PC-9 (cell line): ENCODE data around the gene TP53TG5. TPM values are rescaled to one million over a fixed set of nuclear protein-coding genes. Genes with fewer than 3 reads are reported as not detected.

Experiments used
- BruUV-seq: library from RNA; stranded (reverse); fragments of 400-500 nt; replicated peaks from 2 replicates; lab custom pipeline; 2021; lab: Mats Ljungman, UMichigan
- CTCF ChIA-PET: fragments of 300-600 bp; sonication (Branson Sonifier 250); formaldehyde crosslinking; loops from one replicate; lab custom pipeline; 2022; ENCODE audit warnings: antibody characterized with exemption; lab: Charles Lee
- POLR2A ChIA-PET: fragments of 300-600 bp; sonication (Branson Sonifier 250); formaldehyde crosslinking; loops from one replicate; lab custom pipeline; 2022; ENCODE audit warnings: antibody characterized with exemption; ENCODE audit not compliant: unreplicated experiment; lab: Charles Lee
- DNase-seq, 2 experiments: peaks; one replicate each; pipeline versions ENCODE4 v3.0.0 to v3.0.0-alpha.2; 2015 to 2022; ENCODE audit warnings: mixed read lengths in 1 of 2
- H2AFZ ChIP-seq: fragments of 200-600 bp; sonication (generic); 2 replicates; pipeline ENCODE4 v1.8.1; 2017; ENCODE audit warnings: antibody characterized with exemption
- H3F3A ChIP-seq: fragments of 200-600 bp; sonication (generic); 2 replicates; pipeline ENCODE4 v1.8.1; 2017; ENCODE audit warnings: antibody characterized with exemption, mild to moderate bottlenecking, low read depth; ENCODE audit not compliant: insufficient read depth
- H3K27ac ChIP-seq: fragments of 200-600 bp; sonication (generic); 2 replicates; pipeline ENCODE4 v1.6.1; 2016; ENCODE audit warnings: mixed run types
- H3K27me3 ChIP-seq: fragments of 200-600 bp; sonication (generic); 2 replicates; pipeline ENCODE4 v1.6.1; 2016; ENCODE audit warnings: low read depth, mixed run types; ENCODE audit not compliant: insufficient read depth
- H3K36me3 ChIP-seq: fragments of 200-600 bp; sonication (generic); 2 replicates; pipeline ENCODE4 v1.6.1; 2016; ENCODE audit warnings: low read depth, mixed run types
- H3K4me1 ChIP-seq: fragments of 200-600 bp; sonication (generic); replicated peaks from 2 replicates; pipeline ENCODE4 v1.6.1; 2016; ENCODE audit warnings: mixed run types; ENCODE audit not compliant: insufficient read depth
- H3K4me2 ChIP-seq: fragments of 200-600 bp; sonication (generic); 2 replicates; pipeline ENCODE4 v1.6.1; 2017; ENCODE audit warnings: mixed run types
- H3K4me3 ChIP-seq: fragments of 200-600 bp; sonication (generic); 2 replicates; pipeline ENCODE4 v1.6.1; 2016; ENCODE audit warnings: mixed run types
- H3K79me2 ChIP-seq: fragments of 200-600 bp; sonication (generic); 2 replicates; pipeline ENCODE4 v1.6.1; 2017; ENCODE audit warnings: low read depth, mixed run types
- H3K9me2 ChIP-seq: fragments of 200-600 bp; sonication (generic); 2 replicates; pipeline ENCODE4 v1.8.1; 2017; ENCODE audit warnings: mild to moderate bottlenecking; ENCODE audit not compliant: insufficient read depth
- H3K9me3 ChIP-seq: fragments of 200-600 bp; sonication (generic); 2 replicates; pipeline ENCODE4 v1.8.1; 2016; ENCODE audit warnings: low read depth; ENCODE audit not compliant: insufficient read depth
- H4K20me1 ChIP-seq: fragments of 200-600 bp; sonication (generic); 2 replicates; pipeline ENCODE4 v1.8.1; 2017; ENCODE audit not compliant: insufficient read depth
- CTCF ChIP-seq: fragments of 200-600 bp; sonication (generic); conservative IDR thresholded peaks from 2 replicates; pipeline ENCODE4 v1.6.1; 2017; ENCODE audit warnings: mixed run types, antibody characterized with exemption, mild to moderate bottlenecking, moderate library complexity
- EZH2 ChIP-seq: fragments of 200-600 bp; sonication (generic); IDR thresholded peaks from 2 replicates; pipeline ENCODE4 v1.8.0; 2017; ENCODE audit warnings: antibody characterized with exemption, low read depth
- intact Hi-C: fragments of 100-400 bp; cut with micrococcal nuclease; formaldehyde crosslinking; loops from one replicate; pipeline ENCODE4 v1.10.0; 2022; ENCODE audit not compliant: unreplicated experiment
- total RNA-seq: library from RNA; stranded (reverse); gene quantifications from 2 replicates; pipeline ENCODE4 v1.2.3, GENCODE V29; 2021

TP53TG5 gene
- total RNA-seq, 1 experiment from 2014 or later: not detected

GRCh38 chr20:45392733-45393132 is 14.6 kb upstream of the TP53TG5 start:
- no peak overlapping the region for H3K4me3 ChIP-seq
- H3K27me3 ChIP-seq: no peaks in the 10 kb centered on the region
- ChIA-PET CTCF (interaction anchor here (0.6 to 1.2 kb wide), 3 partner anchors 44 to 97 kb away, joined by 6 to 10 read pairs (median 10); no protein-coding TSS in a partner anchor), POLR2A (no interaction called here)
- no peak overlapping the region for H2AFZ ChIP-seq
- DNase-seq: no peak
- no peaks in the 10 kb centered on the region for H3F3A ChIP-seq
- H3K4me2 ChIP-seq: no peak overlapping the region
- no peaks in the 10 kb centered on the region for H3K4me1 ChIP-seq
- H3K9me2 ChIP-seq: no peaks in the 10 kb centered on the region
- no peaks in the 10 kb centered on the region for H3K36me3 ChIP-seq
- H4K20me1 ChIP-seq: no peaks in the 10 kb centered on the region
- TF ChIP-seq CTCF (no peak; the same call in 1 of the 2 replicates), EZH2 (no peak)
- H3K27ac ChIP-seq: no peak overlapping the region
- no peaks in the 10 kb centered on the region for H3K9me3 ChIP-seq
- no TSS peak for BruUV-seq
- H3K79me2 ChIP-seq: no peaks in the 10 kb centered on the region
- intact Hi-C loops: no loop called here

- H3K27ac ChIP-seq: no peak overlapping the region
- H3K4me1 ChIP-seq: no peaks in the 10 kb centered on the region
- no peak for DNase-seq
- CTCF ChIA-PET: no interaction called here
- H3F3A ChIP-seq: no peaks in the 10 kb centered on the region
- no peak overlapping the region for H3K4me2 ChIP-seq
- H2AFZ ChIP-seq: no peak overlapping the region
- no peaks in the 10 kb centered on the region for H3K9me3 ChIP-seq
- no peak overlapping the region for H3K4me3 ChIP-seq
- POLR2A ChIA-PET: no interaction called here
- H4K20me1 ChIP-seq: no peaks in the 10 kb centered on the region
- H3K36me3 ChIP-seq: no peaks in the 10 kb centered on the region
- no peak for TF ChIP-seq EZH2
- no peak for TF ChIP-seq CTCF
- no TSS peak for BruUV-seq
- intact Hi-C loops: no loop called here
- no peaks in the 10 kb centered on the region for H3K9me2 ChIP-seq
- H3K27me3 ChIP-seq: no peaks in the 10 kb centered on the region
- no peaks in the 10 kb centered on the region for H3K79me2 ChIP-seq
Observed at GRCh38 chr20:45391559-45391958, 13.4 kb upstream of the TP53TG5 start.

GRCh38 chr20:45390931-45391330 is 12.8 kb upstream of the TP53TG5 start:
- ChIA-PET POLR2A (no interaction called here), CTCF (no interaction called here)
- Histone ChIP-seq H3K79me2 (no peaks in the 10 kb centered on the region), H3F3A (no peaks in the 10 kb centered on the region), H3K9me3 (no peaks in the 10 kb centered on the region), H4K20me1 (no peaks in the 10 kb centered on the region), H3K27ac (no peak overlapping the region), H3K9me2 (no peaks in the 10 kb centered on the region), H3K4me2 (no peak overlapping the region), H3K4me3 (no peak overlapping the region), H3K4me1 (no peaks in the 10 kb centered on the region), H2AFZ (no peak overlapping the region), H3K27me3 (no peaks in the 10 kb centered on the region), H3K36me3 (no peaks in the 10 kb centered on the region)
- TF ChIP-seq EZH2: no peak
- no peak for DNase-seq
- no TSS peak for BruUV-seq
- intact Hi-C loops: no loop called here

GRCh38 chr20:45387274-45387673 is 9.1 kb upstream of the TP53TG5 start:
- H3K9me3 ChIP-seq: no peaks in the 10 kb centered on the region
- H3K27me3 ChIP-seq: no peaks in the 10 kb centered on the region
- ChIA-PET POLR2A (no interaction called here), CTCF (interaction anchor here (0.6 kb wide), 1 partner anchor 52 kb away, joined by 3 read pairs; no protein-coding TSS in a partner anchor)
- H3K4me3 ChIP-seq: no peak overlapping the region
- no peaks in the 10 kb centered on the region for H3K9me2 ChIP-seq
- no peak for DNase-seq
- H3K36me3 ChIP-seq: no peaks in the 10 kb centered on the region
- H3K27ac ChIP-seq: no peak overlapping the region
- TF ChIP-seq CTCF: no peak
- TF ChIP-seq EZH2: no peak
- no peaks in the 10 kb centered on the region for H3K79me2 ChIP-seq
- no TSS peak for BruUV-seq
- no peaks in the 10 kb centered on the region for H4K20me1 ChIP-seq
- no peak overlapping the region for H3K4me2 ChIP-seq
- intact Hi-C loops: no loop called here
- H3F3A ChIP-seq: no peaks in the 10 kb centered on the region
- H3K4me1 ChIP-seq: no peaks in the 10 kb centered on the region
- H2AFZ ChIP-seq: no peak overlapping the region
